GM18526 (cell line): ENCODE data around the gene NDUFA13.

Experiments
- POLR2A ChIP-seq: IDR thresholded peaks from 3 replicates; pipeline ENCODE4 v1.6.1; 2011; ENCODE audit not compliant: insufficient read length; ENCODE audit errors: extremely low read depth

Gene NDUFA13

DNA sequence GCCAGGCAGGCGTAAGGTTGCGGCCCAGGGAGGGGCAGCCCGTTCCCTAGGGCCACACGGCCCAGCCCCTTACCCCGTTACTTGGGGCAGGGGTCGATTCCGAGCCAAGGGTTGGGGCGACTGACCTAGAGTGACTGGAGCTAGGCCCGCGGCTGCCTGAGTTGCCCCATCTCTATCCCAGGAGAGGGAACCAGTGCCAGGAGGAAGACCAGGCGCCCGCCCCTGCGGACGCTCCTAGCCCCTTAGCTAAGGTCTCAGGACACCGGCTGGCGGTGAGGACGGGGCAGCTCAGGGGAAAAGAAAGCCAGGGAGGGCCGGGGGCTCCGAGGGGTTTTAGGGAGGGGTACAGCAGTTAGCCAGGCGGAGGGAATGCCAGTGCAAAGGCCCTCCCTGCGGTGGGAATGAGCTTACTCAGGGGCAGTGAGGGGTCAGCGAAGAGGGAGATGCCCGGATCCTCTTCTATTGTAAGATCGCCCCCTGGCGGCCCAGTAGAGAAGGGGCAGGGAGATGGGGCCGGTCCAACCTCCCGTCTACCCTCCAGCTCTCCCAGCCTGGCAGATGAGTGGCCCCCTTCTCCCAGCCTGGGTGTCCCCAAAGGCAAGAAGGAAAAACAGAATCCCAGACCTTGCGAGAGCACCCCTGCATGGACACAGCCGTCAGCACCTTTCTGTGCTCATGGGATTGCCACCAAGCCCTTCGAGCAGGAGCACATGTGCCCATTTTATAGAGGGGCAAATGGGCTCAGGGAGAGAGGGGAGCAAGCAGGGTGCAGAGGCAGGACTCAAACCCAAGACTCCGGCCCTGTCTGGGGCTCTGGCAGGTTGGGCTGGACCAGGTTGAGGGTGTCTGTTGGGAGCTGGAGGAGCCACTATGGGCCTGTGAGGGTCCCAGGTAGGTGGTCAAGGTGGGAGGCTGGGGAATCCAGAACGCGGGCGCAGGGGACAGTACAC, 38.3 kb downstream of the NDUFA13 start:
- no peak for TF ChIP-seq POLR2A

DNA sequence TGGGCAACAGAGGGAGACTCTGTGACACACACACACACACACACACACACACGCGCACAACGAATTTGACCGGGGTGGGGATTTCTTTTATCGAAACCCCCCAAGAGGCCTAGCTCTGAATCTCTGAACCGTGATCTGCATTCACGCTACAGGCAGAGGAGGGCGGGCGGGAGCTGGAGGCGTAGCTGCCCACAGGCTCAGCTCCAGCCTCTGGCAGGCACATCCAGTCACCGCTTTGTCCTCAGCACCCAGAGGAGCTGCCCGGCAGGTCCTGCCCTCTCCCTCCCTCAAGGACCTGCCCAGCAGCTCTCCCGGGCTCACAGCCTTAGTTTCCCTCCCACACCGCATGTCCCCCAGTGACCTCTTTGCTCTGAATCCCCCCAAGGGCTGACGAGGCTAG, 42.0 kb downstream of the NDUFA13 start:
- TF ChIP-seq POLR2A = no peak

DNA sequence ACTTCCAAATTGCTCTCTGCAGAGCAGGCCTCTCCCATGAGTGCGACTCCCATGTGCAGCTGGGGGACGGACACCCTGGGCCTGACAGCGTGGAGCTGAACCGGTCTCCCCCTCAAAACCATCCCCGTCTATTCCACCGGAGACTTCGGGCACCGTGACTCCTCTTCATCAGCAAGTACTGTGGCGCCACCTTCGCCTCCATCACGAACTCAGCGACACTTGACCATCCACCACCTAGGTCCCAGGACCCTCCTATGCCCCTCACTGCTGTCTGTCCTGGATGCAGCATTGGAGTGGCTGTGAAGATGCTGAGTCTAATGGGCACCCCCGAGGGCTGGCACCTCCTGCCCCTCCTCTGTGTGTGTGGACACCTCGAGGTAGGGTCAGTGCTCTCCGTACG, 42.6 kb downstream of the NDUFA13 start:
- TF ChIP-seq POLR2A = no peak

DNA sequence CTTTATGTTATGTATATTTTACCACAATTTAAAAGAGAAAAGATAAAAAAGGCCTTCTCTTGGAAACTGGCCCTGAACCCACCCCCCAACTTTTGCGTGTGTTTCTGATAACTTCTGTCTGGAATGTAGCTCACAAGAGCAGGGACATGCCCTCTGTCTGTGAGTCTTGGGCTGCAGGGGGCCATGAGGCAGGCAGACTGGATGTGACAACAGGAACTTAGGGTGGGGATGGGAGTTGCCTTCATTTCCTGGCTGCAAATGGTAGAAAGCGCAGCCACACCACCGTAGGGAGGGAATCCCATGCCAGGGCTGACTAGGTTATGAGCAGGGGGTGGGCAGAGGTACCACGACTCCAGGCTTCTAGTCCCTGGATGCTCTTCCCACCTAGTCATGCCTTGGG, 43.9 kb downstream of the NDUFA13 start:
- no peak for TF ChIP-seq POLR2A

DNA sequence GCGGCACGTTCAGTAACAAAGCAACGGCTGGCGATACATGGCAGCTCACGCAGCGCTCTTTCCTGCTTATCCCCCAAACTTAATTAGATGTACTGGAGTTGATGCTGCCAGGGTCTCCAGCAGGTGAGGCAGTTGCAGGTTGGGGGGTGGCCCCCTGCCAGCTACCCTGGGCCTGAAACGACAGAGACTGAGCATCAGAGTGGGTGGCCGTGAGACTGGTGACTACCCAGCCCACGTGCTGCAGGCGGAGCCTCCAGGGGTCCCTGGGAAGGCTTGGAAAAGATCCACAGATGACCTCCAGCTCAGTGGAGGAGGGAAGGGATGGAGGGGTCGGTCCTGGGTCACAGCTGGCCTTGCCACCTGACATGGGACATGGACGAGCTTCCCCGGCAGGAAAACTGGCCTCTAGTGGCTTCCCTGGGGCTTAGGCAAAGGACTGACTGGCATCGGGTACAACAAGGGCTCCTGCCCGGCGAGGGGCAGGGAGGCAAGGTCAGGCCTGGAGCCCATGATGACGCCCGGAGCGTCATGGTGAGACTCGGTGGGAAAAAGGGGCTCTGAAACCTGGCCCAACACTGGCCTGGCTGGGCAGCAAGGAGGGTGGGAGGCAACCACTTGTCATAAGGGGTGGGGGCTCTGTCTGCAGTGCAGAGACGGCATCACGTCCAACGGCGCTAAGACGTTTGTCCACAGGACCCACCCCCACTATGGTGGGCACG, 46.1 kb downstream of the NDUFA13 start:
- no peak for TF ChIP-seq POLR2A

DNA sequence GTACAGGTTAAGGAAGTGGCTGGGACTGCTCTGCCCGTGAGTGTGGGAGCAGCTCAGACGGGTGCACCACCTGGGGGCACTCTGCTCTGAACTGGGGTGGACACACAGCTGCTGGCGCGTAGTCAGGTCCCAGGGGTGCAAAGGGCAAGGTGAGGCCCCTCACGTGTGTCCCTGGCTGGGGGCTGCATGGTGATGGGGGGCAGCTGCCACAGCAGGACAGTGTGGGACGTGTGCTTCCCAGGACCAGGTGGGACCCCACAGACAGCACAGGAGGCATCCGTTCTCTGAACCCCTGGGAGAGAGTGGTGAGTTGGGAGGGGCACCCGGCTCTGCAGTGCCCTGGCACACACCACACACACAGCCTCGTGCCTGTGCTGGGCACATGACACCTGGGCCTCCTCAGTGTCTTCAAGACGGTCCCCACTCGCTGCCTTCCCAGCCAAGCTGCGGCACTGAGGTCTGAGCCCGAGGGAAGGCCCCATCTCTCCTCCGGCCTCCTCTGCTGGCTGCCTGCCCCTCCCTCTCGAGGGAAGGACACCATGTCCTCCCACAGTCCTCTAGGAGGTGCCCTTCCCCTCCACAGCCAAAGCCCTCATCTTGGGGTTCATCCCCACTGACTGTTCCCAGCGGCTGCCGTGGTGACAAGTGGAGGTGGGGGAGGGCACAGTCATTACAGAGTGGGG, 46.8 kb downstream of the NDUFA13 start:
- TF ChIP-seq POLR2A = no peak

DNA sequence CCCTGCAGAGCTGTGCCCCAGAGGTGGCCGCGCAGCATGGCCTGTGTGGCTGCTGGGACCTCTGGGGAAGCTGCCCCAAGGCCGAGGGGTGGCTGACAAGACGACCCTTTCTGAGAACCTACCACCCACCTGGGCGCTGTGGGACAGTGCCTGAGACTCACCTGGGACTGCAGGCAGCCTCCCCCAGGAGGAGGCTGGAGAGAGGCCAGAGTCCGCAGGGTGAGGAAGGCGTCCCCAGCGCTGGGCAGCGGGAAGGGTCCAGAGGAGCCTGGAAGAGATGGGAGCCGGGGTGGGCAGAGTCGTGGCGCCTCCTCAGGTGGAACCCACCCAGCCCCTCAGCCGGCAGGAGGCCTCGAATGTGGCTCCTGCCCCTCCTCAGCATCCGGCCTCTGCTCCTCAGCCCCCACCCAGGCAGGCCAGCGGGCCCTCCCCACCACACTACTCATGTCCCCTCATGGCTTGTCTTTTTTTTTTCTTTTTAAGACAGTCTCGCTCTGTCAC, 47.4 kb downstream of the NDUFA13 start:
- no peak for TF ChIP-seq POLR2A

DNA sequence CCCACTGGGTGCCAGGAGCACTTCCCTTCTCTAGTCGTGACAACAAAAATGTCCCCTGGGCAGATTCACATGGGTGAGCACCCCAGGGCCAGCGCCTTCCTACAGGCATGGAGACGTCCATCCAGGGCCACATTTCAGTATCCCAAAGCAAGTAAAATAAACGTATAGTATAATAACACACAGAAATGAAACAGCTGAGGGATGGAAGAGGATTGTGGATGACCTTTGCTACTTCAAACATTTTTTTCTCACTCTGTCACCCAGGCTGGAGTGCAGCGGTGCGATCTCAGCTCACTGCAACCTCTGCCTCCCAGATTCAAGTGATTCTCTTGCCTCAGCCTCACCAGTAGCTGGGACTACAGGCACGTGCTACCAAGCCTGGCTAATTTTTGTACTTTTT, 50.3 kb downstream of the NDUFA13 start:
- no peak for TF ChIP-seq POLR2A

DNA sequence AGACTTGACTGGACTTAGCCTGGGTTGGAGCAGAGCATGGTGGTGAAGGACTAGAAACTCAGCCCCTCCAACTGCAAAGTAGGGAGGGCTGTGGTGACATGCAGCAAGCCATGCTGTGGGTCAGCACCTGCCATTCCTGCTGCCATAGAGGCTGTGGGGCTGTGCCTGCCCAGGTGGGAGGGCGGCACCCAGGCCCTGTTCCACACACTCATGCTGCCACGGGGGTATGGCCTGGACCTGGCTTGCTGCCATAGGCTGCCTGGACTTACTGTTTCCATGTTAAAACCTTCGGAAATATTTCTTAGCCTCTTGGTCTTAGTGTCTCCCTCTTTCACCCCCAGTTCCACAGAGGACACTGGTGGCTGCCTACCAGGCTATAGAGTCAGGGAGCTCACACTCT, 51.4 kb downstream of the NDUFA13 start:
- TF ChIP-seq POLR2A = no peak

DNA sequence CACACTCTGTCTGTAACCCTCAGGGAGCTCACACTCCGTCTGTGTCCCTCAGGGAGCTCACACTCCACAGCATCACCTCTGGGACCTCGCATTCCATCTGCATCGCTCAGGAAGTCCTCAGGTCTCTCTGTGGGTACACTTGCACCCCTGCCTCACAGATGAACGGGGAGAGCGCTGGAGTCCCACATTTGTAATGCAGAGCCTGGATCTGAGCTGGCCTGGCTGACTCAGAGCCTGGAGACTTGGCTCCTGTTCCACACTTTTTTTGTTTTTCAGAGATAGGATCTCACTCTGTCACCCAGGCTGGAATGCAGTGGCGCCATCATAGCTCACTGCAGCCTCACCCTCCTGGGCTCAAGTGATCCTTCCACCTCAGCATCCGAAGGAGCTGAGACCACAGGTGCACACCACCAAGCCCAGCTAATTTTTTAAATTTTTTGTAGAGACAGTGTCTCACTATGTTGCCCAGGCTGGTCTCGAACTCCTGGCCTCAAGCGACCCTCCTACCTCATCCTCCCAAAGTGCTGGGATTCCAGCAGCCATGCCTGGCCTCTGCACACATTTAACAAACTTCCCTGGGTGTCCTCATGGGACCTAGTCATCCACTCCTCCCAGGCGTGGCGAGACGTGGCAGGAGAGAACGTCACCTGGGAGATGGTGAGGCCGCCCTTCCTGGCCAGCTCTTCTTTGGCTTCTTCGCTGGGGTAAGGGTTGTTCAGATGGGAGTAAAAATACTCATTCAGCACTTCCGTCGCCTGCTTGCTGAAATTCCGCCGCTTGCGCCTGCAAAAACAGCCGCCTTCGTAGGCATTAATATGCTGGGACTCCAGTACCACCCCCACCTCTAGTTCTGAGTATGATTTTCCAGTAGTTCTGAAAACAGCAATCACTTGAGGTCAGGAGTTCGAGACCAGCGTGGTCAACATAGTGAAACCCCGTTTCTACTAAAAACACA, 53.1 kb downstream of the NDUFA13 start:
- no peak for TF ChIP-seq POLR2A

DNA sequence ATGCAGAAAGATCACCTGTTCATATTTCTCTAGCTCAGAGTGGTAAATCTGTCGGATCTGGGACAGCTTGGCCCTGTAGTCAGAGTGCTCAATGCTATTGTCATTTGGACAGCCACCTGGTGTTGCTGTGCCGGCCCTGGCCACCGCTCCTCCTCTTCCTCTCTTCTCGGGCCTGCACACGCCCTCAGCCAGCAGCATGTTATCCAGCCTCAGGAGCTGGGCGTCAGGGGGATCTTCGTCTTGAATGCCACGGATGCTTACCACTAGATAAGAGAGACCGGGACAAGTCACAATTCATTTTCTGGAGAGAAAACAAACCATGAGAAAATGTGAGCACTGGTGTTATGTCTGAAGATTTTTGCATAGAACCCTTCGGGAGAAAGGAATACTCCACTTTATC, 54.5 kb downstream of the NDUFA13 start:
- TF ChIP-seq POLR2A = no peak

DNA sequence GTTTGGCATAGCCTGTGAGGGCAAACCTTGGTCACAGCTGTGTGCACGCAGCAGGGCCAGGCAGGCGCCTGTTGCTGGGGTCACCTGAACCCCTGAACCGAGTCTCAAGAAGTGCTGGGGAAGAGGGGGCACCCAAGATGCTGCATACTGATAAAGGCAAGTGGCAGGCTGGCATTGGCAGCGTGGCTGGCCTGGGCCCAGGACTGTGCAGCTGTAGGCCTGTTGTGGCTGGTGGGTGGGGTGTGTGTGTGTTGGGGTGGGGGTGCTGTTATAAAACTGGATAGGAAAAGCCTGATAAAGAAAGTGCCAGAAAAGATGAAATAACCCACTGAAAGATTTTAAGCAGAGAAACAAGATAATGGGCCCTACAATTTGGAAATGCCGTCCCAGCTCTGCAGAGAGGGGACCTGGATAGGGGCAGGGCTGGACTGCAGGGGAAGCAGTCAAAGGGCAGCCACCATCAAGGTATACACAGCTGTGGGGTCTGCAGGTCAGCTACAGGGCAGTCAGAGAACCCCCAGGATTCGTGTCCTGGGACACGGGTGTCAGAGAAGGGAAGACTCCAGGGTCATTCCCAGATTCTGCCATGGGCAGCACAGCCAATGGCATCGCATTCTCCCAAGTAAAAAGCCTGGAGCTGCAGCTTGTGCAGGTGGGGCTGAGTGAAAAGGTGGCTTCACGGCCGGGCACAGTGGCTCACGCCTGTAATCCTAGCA, 55.2 kb downstream of the NDUFA13 start:
- no peak for TF ChIP-seq POLR2A

DNA sequence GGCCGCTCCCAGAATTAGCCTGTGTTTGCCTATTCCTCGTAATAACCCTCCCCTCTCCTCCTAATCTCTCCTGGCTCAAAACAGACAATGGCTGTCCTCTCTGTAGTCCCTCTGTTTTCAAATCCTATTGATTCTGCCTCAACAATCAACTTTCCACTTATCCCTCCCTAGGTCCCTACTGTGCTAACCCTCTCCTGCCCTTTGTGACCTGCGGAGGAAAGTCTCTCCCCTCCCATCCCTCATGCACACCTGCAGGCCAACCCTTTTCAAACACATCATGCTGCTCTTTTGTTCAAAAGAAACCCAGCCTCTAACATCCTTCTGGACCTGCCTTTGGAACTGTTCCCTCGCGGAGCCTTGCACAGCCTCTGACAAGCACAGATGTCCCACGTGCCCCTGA, 59.4 kb downstream of the NDUFA13 start:
- TF ChIP-seq POLR2A = no peak
